ENCODE data around the gene CHMP1A. TPM values are rescaled to one million over a fixed set of nuclear protein-coding genes. Genes with fewer than 3 reads are reported as not detected.
"Not testable (repeated sequence)": the region's sequence is repeated elsewhere in the genome, so short reads cannot be mapped to it uniquely, and the experiment has no call there.

The CHMP1A gene
- total and polyA plus RNA-seq, 7 experiments from 2014 or later: 54.7 to 99.0 (median 65.8) TPM

- H3K4me1 ChIP-seq (ENCODE audit: control insufficient read depth in 2 of 2, insufficient read depth in 2 of 2, low read length in 2 of 2): peaks cover 6 to 12% of the 10 kb centered on the region in 2 donors
- H3K4me3 Mint-ChIP-seq: no peak overlapping the region
- H3K27me3 ChIP-seq (ENCODE audit: control insufficient read depth in 2 of 2, insufficient read depth in 2 of 2, low read length in 2 of 2): no peaks in the 10 kb centered on the region
- no peak overlapping the region for H3K27ac ChIP-seq (ENCODE audit: low read depth, low read length)
- H3K9me3 Mint-ChIP-seq: no peaks in the 10 kb centered on the region
- H3K27me3 Mint-ChIP-seq: no peaks in the 10 kb centered on the region
- DNase-seq: no peak
- peaks cover 3 to 11% (median 6%) of the 10 kb centered on the region in 7 donors for H3K4me1 Mint-ChIP-seq
- ATAC-seq: no peak
- intact Hi-C loops (cut with micrococcal nuclease): no loop called here
- H3K4me3 ChIP-seq (ENCODE audit: low read length): no peak overlapping the region
- peaks cover 0 to 69% (median 4%) of the 10 kb centered on the region in 3 experiments for H3K36me3 ChIP-seq (ENCODE audit: control insufficient read depth in 2 of 3, insufficient read depth in 3 of 3, low read length in 3 of 3)
- CTCF ChIA-PET: no interaction called here
- H3K9me3 ChIP-seq (ENCODE audit: control insufficient read depth in 2 of 3, low read length in 3 of 3): no peaks in the 10 kb centered on the region
- H3K27ac Mint-ChIP-seq: no peak overlapping the region
- POLR2A ChIA-PET: interaction anchor here (0.6 kb wide), 2 partner anchors 30 to 431 kb away, joined by 3 read pairs; no protein-coding TSS in a partner anchor
- H3K36me3 Mint-ChIP-seq: peaks cover 0 to 17% (median 2%) of the 10 kb centered on the region in 5 donors
Observed at GRCh38 chr16:89693931-89694783, 36.6 kb upstream of the CHMP1A start.

- H3K27me3 Mint-ChIP-seq: no peaks in the 10 kb centered on the region
- ChIA-PET CTCF (no interaction called here), POLR2A (no interaction called here)
- intact Hi-C loops (cut with micrococcal nuclease): no loop called here
- Histone ChIP-seq H3K4me3 (ENCODE audit: low read length) (no peak overlapping the region), H3K27ac (ENCODE audit: low read depth, low read length) (no peak overlapping the region), H3K27me3 (ENCODE audit: control insufficient read depth in 2 of 2, insufficient read depth in 2 of 2, low read length in 2 of 2) (no peaks in the 10 kb centered on the region), H3K36me3 (ENCODE audit: control insufficient read depth in 2 of 3, insufficient read depth in 3 of 3, low read length in 3 of 3) (peaks cover 0 to 70% (median 4%) of the 10 kb centered on the region in 3 experiments), H3K9me3 (ENCODE audit: control insufficient read depth in 2 of 3, low read length in 3 of 3) (no peaks in the 10 kb centered on the region), H3K4me1 (ENCODE audit: control insufficient read depth in 2 of 2, insufficient read depth in 2 of 2, low read length in 2 of 2) (peaks cover 6 to 12% of the 10 kb centered on the region in 2 donors)
- H3K36me3 Mint-ChIP-seq: peaks cover 0 to 17% (median 0%) of the 10 kb centered on the region in 5 donors
- no peak overlapping the region for H3K4me3 Mint-ChIP-seq
- DNase-seq (no peak), ATAC-seq (no peak)
- no peaks in the 10 kb centered on the region for H3K9me3 Mint-ChIP-seq
- no peak overlapping the region for H3K27ac Mint-ChIP-seq
- H3K4me1 Mint-ChIP-seq: peaks cover 3 to 12% (median 7%) of the 10 kb centered on the region in 7 donors
Observed at GRCh38 chr16:89693289-89693731, 35.8 kb upstream of the CHMP1A start.

DNA sequence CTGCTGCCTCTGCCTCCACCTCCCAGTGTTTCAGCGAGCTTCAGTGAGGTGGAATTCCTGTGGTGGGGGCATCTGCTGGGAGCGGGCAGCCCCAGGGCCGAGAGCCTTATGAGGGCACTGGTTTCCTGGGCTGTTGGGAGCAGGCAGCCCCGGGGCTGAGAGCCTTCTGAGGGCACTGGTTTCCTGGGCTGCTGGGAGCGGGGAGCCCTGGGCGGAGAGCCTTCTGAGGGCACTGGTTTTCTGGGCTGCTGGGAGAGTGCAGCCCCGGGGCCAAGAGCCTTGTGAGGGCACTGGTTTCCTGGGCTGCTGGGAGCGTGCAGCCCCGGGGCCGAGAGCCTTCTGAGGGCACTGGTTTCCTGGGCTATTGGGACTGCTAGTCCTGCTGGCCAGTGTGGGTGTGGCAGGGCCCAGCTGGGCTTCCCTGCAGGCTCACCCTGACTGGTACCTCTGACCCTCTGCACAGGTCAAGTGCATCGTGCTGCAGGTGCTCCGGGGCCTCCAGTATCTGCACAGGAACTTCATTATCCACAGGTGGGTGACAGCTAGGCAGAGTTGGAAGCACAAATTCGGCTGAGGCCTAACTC lies 34.6 kb upstream of the CHMP1A start:
- CTCF ChIA-PET: no interaction called here
- no peaks in the 10 kb centered on the region for H3K9me3 Mint-ChIP-seq
- Histone ChIP-seq H3K36me3 (ENCODE audit: control insufficient read depth in 2 of 3, insufficient read depth in 3 of 3, low read length in 3 of 3) (peaks cover 0 to 60% (median 4%) of the 10 kb centered on the region in 3 experiments), H3K4me1 (ENCODE audit: control insufficient read depth in 2 of 2, insufficient read depth in 2 of 2, low read length in 2 of 2) (peaks cover 12 to 13% of the 10 kb centered on the region in 2 donors), H3K9me3 (ENCODE audit: control insufficient read depth in 2 of 3, low read length in 3 of 3) (no peaks in the 10 kb centered on the region), H3K27me3 (ENCODE audit: control insufficient read depth in 2 of 2, insufficient read depth in 2 of 2, low read length in 2 of 2) (no peaks in the 10 kb centered on the region), H3K4me3 (ENCODE audit: low read length) (no peak overlapping the region), H3K27ac (ENCODE audit: low read depth, low read length) (no peak overlapping the region)
- H3K36me3 Mint-ChIP-seq: peaks cover 0 to 17% (median 0%) of the 10 kb centered on the region in 5 donors
- peaks cover 10 to 22% (median 16%) of the 10 kb centered on the region in 7 donors for H3K4me1 Mint-ChIP-seq
- no peak for DNase-seq
- no peak overlapping the region for H3K27ac Mint-ChIP-seq
- intact Hi-C loops (cut with micrococcal nuclease): no loop called here
- no peak for ATAC-seq
- H3K27me3 Mint-ChIP-seq: no peaks in the 10 kb centered on the region
- POLR2A ChIA-PET: no interaction called here
- no peak overlapping the region for H3K4me3 Mint-ChIP-seq

DNA sequence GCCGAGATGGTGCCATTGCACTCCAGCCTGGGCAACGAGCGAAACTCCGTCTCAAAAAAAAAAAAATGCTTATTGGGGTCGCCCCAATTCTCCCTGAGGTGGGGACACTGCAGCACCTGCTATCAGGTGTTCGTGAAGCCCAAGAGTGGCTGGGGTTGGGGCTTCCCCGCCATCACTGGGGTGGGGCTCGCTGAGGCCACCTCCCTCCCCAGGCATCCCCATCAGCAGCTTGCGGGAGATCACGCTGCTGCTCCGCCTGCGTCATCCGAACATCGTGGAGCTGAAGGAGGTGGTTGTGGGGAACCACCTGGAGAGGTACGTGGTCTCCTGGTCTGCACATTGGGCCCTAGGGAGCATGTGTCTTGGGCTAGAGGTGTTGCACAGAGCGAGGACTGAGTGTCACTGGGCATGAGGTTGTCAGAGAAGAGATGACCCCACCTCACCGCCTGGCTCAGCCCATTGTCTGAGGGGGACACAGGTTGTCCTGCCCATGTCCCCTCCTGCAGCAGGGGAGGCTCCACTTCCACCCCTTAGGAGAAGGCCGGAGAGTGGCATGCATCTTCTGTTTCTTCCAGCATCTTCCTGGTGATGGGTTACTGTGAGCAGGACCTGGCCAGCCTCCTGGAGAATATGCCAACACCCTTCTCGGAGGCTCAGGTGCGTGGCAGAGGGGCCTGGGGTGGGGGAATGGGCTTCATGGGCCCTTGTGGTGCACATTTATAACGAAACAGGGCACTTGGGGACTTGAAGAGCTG lies 33.9 kb upstream of the CHMP1A start:
- no peaks in the 10 kb centered on the region for H3K27me3 Mint-ChIP-seq
- H3K27ac Mint-ChIP-seq: peak overlapping the region in 1 of 9 donors; percentile 28
- no peaks in the 10 kb centered on the region for H3K27me3 ChIP-seq (ENCODE audit: control insufficient read depth in 2 of 2, insufficient read depth in 2 of 2, low read length in 2 of 2)

GRCh38 chr16:89690392-89690901 lies 32.9 kb upstream of the CHMP1A start:
- ATAC-seq: no peak
- Histone ChIP-seq H3K36me3 (ENCODE audit: control insufficient read depth in 2 of 3, insufficient read depth in 3 of 3, low read length in 3 of 3) (peaks cover 0 to 56% (median 4%) of the 10 kb centered on the region in 3 experiments), H3K9me3 (ENCODE audit: control insufficient read depth in 2 of 3, low read length in 3 of 3) (no peaks in the 10 kb centered on the region), H3K4me3 (ENCODE audit: low read length) (no peak overlapping the region), H3K27me3 (ENCODE audit: control insufficient read depth in 2 of 2, insufficient read depth in 2 of 2, low read length in 2 of 2) (no peaks in the 10 kb centered on the region), H3K4me1 (ENCODE audit: control insufficient read depth in 2 of 2, insufficient read depth in 2 of 2, low read length in 2 of 2) (peaks cover 0 to 7% of the 10 kb centered on the region in 2 donors), H3K27ac (ENCODE audit: low read depth, low read length) (no peak overlapping the region)
- POLR2A ChIA-PET: interaction anchor here (1.0 kb wide), 1 partner anchor 32 kb away, joined by 3 read pairs; no protein-coding TSS in a partner anchor
- intact Hi-C loops (cut with micrococcal nuclease): no loop called here
- Mint-ChIP-seq H3K4me3 (no peak overlapping the region), H3K36me3 (peaks cover 0 to 17% (median 3%) of the 10 kb centered on the region in 5 donors), H3K27me3 (no peaks in the 10 kb centered on the region), H3K4me1 (peaks cover 10 to 20% (median 17%) of the 10 kb centered on the region in 7 donors), H3K9me3 (no peaks in the 10 kb centered on the region), H3K27ac (no peak overlapping the region)
- no peak for DNase-seq
- CTCF ChIA-PET: no interaction called here

More for the DNA sequence above, 33.9 kb upstream of the CHMP1A start:
- Histone ChIP-seq H3K4me1 (ENCODE audit: control insufficient read depth in 2 of 2, insufficient read depth in 2 of 2, low read length in 2 of 2) (peaks cover 6 to 12% of the 10 kb centered on the region in 2 donors), H3K27ac (ENCODE audit: low read depth, low read length) (no peak overlapping the region), H3K4me3 (ENCODE audit: low read length) (no peak overlapping the region), H3K9me3 (ENCODE audit: control insufficient read depth in 2 of 3, low read length in 3 of 3) (no peaks in the 10 kb centered on the region), H3K36me3 (ENCODE audit: control insufficient read depth in 2 of 3, insufficient read depth in 3 of 3, low read length in 3 of 3) (peaks cover 0 to 63% (median 4%) of the 10 kb centered on the region in 3 experiments)
- CTCF ChIA-PET: no interaction called here
- Mint-ChIP-seq H3K4me1 (peaks cover 10 to 24% (median 16%) of the 10 kb centered on the region in 7 donors), H3K9me3 (no peaks in the 10 kb centered on the region), H3K36me3 (peaks cover 0 to 17% (median 2%) of the 10 kb centered on the region in 5 donors), H3K4me3 (no peak overlapping the region)
- intact Hi-C loops (cut with micrococcal nuclease): no loop called here
- ATAC-seq (no peak), DNase-seq (no peak)
- POLR2A ChIA-PET: no interaction called here

- not testable (repeated sequence) for ATAC-seq; H3K4me3 ChIP-seq (ENCODE audit: low read length); H3K27ac Mint-ChIP-seq; H3K9me3 ChIP-seq (ENCODE audit: control insufficient read depth in 2 of 3, low read length in 3 of 3); H3K9me3 Mint-ChIP-seq; H3K27me3 Mint-ChIP-seq; H3K27ac ChIP-seq (ENCODE audit: low read depth, low read length); H3K4me1 ChIP-seq (ENCODE audit: control insufficient read depth in 2 of 2, insufficient read depth in 2 of 2, low read length in 2 of 2); H3K4me3 Mint-ChIP-seq; H3K27me3 ChIP-seq (ENCODE audit: control insufficient read depth in 2 of 2, insufficient read depth in 2 of 2, low read length in 2 of 2); DNase-seq
- H3K36me3 Mint-ChIP-seq: peaks cover 0 to 17% (median 3%) of the 10 kb centered on the region in 5 donors
- intact Hi-C loops (cut with micrococcal nuclease): loop anchor here in 1 of 2 donors (5.0 kb wide), 1 partner anchor 183 kb away; the partner anchor contains the start of gene TCF25
- ChIA-PET CTCF (interaction anchor here (1.7 kb wide), 1 partner anchor 10 kb away, joined by 6 read pairs; no protein-coding TSS in a partner anchor), POLR2A (interaction anchor here (0.9 to 1.9 kb wide), 3 partner anchors 9 to 174 kb away, joined by 3 to 6 read pairs (median 5); no protein-coding TSS in a partner anchor)
- peaks cover 0 to 50% (median 4%) of the 10 kb centered on the region in 3 experiments for H3K36me3 ChIP-seq (ENCODE audit: control insufficient read depth in 2 of 3, insufficient read depth in 3 of 3, low read length in 3 of 3)
- peaks cover 9 to 18% (median 17%) of the 10 kb centered on the region in 7 donors for H3K4me1 Mint-ChIP-seq
Observed at GRCh38 chr16:89689621-89690020, 32.1 kb upstream of the CHMP1A start.
